Activated T-cell treated with anti-CD3 and anti-CD28 coated beads, Interleukin-2, amount 50 U/mL, for 1 hour (primary cell): ENCODE measurements around the gene ARL2BP.
"Not testable (repeated sequence)": the region's sequence is repeated elsewhere in the genome, so short reads cannot be mapped to it uniquely, and the experiment has no call there.

Experiments used
- DNase-seq: peaks from one replicate; pipeline ENCODE4 v3.0.0-alpha.2; 2020

ARL2BP gene

GRCh38 chr16:57263541-57264351, 18.7 kb downstream of the ARL2BP start:
- DNase-seq, result peak; percentile 16

- DNase-seq, result no peak
These were observed 19.3 kb downstream of the ARL2BP start for GRCh38 chr16:57264381-57264780.

- DNase-seq, result no peak
These were observed 19.9 kb downstream of the ARL2BP start for GRCh38 chr16:57264950-57265371.

- DNase-seq, result no peak
These were observed 20.9 kb downstream of the ARL2BP start for GRCh38 chr16:57265850-57266530.

GRCh38 chr16:57266531-57267260, 21.6 kb downstream of the ARL2BP start:
- peak; percentile 45 for DNase-seq

GRCh38 chr16:57267343-57267742, 22.3 kb downstream of the ARL2BP start:
- not testable (repeated sequence) for DNase-seq

GRCh38 chr16:57268804-57269800, 24.0 kb downstream of the ARL2BP start:
- DNase-seq, result no peak

GRCh38 chr16:57270221-57271062, 25.4 kb downstream of the ARL2BP start:
- DNase-seq, result no peak

- DNase-seq, result no peak
These were observed 25.9 kb downstream of the ARL2BP start for GRCh38 chr16:57271063-57271345.

GRCh38 chr16:57271867-57272495, 26.9 kb downstream of the ARL2BP start:
- DNase-seq, result no peak

GRCh38 chr16:57273359-57273758, 28.3 kb downstream of the ARL2BP start:
- no peak for DNase-seq

- DNase-seq, result no peak
These were observed 28.8 kb downstream of the ARL2BP start for GRCh38 chr16:57273826-57274225.

- not testable (repeated sequence) for DNase-seq
These were observed 30.9 kb downstream of the ARL2BP start for GRCh38 chr16:57275946-57276345.

GRCh38 chr16:57276596-57276995, 31.5 kb downstream of the ARL2BP start:
- no peak for DNase-seq

GRCh38 chr16:57277586-57277985, 32.5 kb downstream of the ARL2BP start:
- DNase-seq, result peak; percentile 45

- DNase-seq, result no peak
These were observed 33.4 kb downstream of the ARL2BP start for GRCh38 chr16:57278494-57278893.

- DNase-seq, result no peak
These were observed 35.0 kb downstream of the ARL2BP start for GRCh38 chr16:57279780-57280638.

GRCh38 chr16:57281791-57282190, 36.7 kb downstream of the ARL2BP start:
- no peak for DNase-seq

- no peak for DNase-seq
These were observed 37.6 kb downstream of the ARL2BP start for GRCh38 chr16:57282510-57283213.
